GM12878 (cell line): ENCODE measurements around the gene CRTC1. TPM values are rescaled to one million over a fixed set of nuclear protein-coding genes. Genes with fewer than 3 reads are reported as not detected.

Source experiments
- ATAC-seq: fragments of 200-7000 bp; cut with Tn5 transposase; 3 replicates; pipeline ENCODE4 v1.9.1; 2020; ENCODE audit warnings: mild to moderate bottlenecking, moderate library complexity
- BruUV-seq: library from RNA; stranded (reverse); fragments of 400-500 nt; replicated peaks from 2 replicates; lab custom pipeline; 2021; lab: Mats Ljungman, UMichigan
- CTCF ChIA-PET: fragments of 300-600 bp; sonication (Branson Sonifier 250); formaldehyde crosslinking; extraction: SDS; loops from one replicate; lab custom pipeline; 2021; ENCODE audit warnings: inconsistent platforms; lab: Yijun Ruan, JAX
- POLR2A ChIA-PET: fragments of 350-600 bp; formaldehyde crosslinking; extraction: SDS; loops from one replicate; lab custom pipeline; 2021; ENCODE audit warnings: inconsistent platforms; lab: Charles Lee
- RAD21 ChIA-PET: fragments of 300-600 bp; sonication (Branson Sonifier 250); formaldehyde crosslinking; loops from one replicate; lab custom pipeline; 2023; ENCODE audit warnings: antibody characterized with exemption; ENCODE audit not compliant: unreplicated experiment; lab: Charles Lee
- SMC1A ChIA-PET: fragments of 300-600 bp; sonication (Branson Sonifier 250); formaldehyde crosslinking; loops from one replicate; lab custom pipeline; 2023; ENCODE audit not compliant: unreplicated experiment, uncharacterized antibody; lab: Charles Lee
- DNase-seq: peaks from one replicate; pipeline ENCODE4 v3.0.0-alpha.2; 2011; ENCODE audit warnings: low read depth, low spot score
- FAIRE-seq: peaks from 3 replicates; lab custom pipeline; 2011; peaks lifted over from hg19 to GRCh38; lab: Jason Lieb, UNC
- H2AFZ ChIP-seq: 2 replicates; pipeline ENCODE4 v1.6.0; 2011; ENCODE audit warnings: low read depth, low read length, control low read depth; ENCODE audit not compliant: control insufficient read depth
- H3K27ac ChIP-seq: 2 replicates; pipeline ENCODE4 v1.5.1; 2011; ENCODE audit warnings: control low read depth; ENCODE audit not compliant: control insufficient read depth, insufficient read depth
- H3K27me3 ChIP-seq, 2 experiments: replicated peaks in 1 of 2; 2 replicates each; pipeline versions ENCODE4 v1.6.0 to v1.6.1; 2011; ENCODE audit warnings: low read length in 1 of 2; ENCODE audit not compliant: control insufficient read depth in 2 of 2, insufficient read depth in 2 of 2
- H3K36me3 ChIP-seq, 2 experiments: 2 replicates each; pipeline ENCODE4 v1.5.1; 2011; ENCODE audit warnings: low read length in 1 of 2; ENCODE audit not compliant: control insufficient read depth in 2 of 2, insufficient read depth in 2 of 2
- H3K4me1 ChIP-seq: 2 replicates; pipeline ENCODE4 v1.6.1; 2011; ENCODE audit warnings: mild to moderate bottlenecking, low read length, moderate library complexity, mixed read lengths; ENCODE audit not compliant: control insufficient read depth, insufficient read depth
- H3K4me2 ChIP-seq: 2 replicates; pipeline ENCODE4 v1.6.0; 2011; ENCODE audit warnings: control low read depth; ENCODE audit not compliant: control insufficient read depth, insufficient read depth
- H3K4me3 ChIP-seq: fragments of 200-600 bp; sonication (generic); 2 replicates; pipeline ENCODE4 v1.5.1; 2016
- H3K79me2 ChIP-seq: 2 replicates; pipeline ENCODE4 v1.6.0; 2011; ENCODE audit warnings: low read length; ENCODE audit not compliant: control insufficient read depth, insufficient read depth
- H3K9ac ChIP-seq: 2 replicates; pipeline ENCODE4 v1.8.0; 2011; ENCODE audit warnings: low read length, control low read depth, mixed read lengths; ENCODE audit not compliant: control insufficient read depth, insufficient read depth
- H3K9me3 ChIP-seq: replicated peaks from 3 replicates; pipeline ENCODE4 v1.5.1; 2011; ENCODE audit warnings: mild to moderate bottlenecking, low read length; ENCODE audit not compliant: control insufficient read depth, insufficient read depth
- H4K20me1 ChIP-seq: 2 replicates; pipeline ENCODE4 v1.6.0; 2011; ENCODE audit not compliant: control insufficient read depth, insufficient read depth
- BRCA1 ChIP-seq: IDR thresholded peaks from 2 replicates; pipeline ENCODE4 v1.6.1; 2011; ENCODE audit warnings: low read depth, low read length, improper control_type of control experiment
- CBX3 ChIP-seq: fragments of 200-600 bp; sonication (generic); IDR thresholded peaks from 2 replicates; pipeline ENCODE4 v1.6.1; 2016; ENCODE audit warnings: low read depth, borderline replicate concordance
- CTCF ChIP-seq, 3 experiments: IDR thresholded peaks in 2 of 3; conservative IDR thresholded peaks in 1 of 3; 2 replicates each; pipeline ENCODE4 v1.5.1; 2011; ENCODE audit warnings: low read depth in 3 of 3, low read length in 3 of 3, mild to moderate bottlenecking in 3 of 3, control low read depth in 2 of 3, moderate library complexity in 2 of 3, inconsistent platforms in 1 of 3, mixed read lengths in 1 of 3; ENCODE audit not compliant: control insufficient read depth in 2 of 3, insufficient read depth in 1 of 3; ENCODE audit errors: extremely low read depth in 1 of 3
- E4F1 ChIP-seq: fragments of 450-650 bp; IDR thresholded peaks from 2 replicates; pipeline ENCODE4 v1.6.1; 2018; ENCODE audit warnings: borderline replicate concordance, mild to moderate bottlenecking; ENCODE audit not compliant: partially characterized antibody
- FOS ChIP-seq: IDR thresholded peaks from 3 replicates; pipeline ENCODE4 v1.6.1; 2011; ENCODE audit warnings: borderline replicate concordance; ENCODE audit not compliant: insufficient read length; ENCODE audit errors: extremely low read depth
- GATAD2B ChIP-seq: fragments of 450-650 bp; conservative IDR thresholded peaks from 2 replicates; pipeline ENCODE4 v1.6.1; 2017; ENCODE audit warnings: low read depth, mild to moderate bottlenecking, moderate library complexity
- KDM1A ChIP-seq: fragments of 200-600 bp; sonication (generic); IDR thresholded peaks from 2 replicates; pipeline ENCODE4 v1.6.1; 2016; ENCODE audit warnings: borderline replicate concordance
- MEF2A ChIP-seq: IDR thresholded peaks from 2 replicates; pipeline ENCODE4 v1.6.1; 2011; ENCODE audit warnings: low read depth, mild to moderate bottlenecking, low read length, moderate library complexity; ENCODE audit not compliant: insufficient read depth
- MEF2B ChIP-seq: fragments of 450-650 bp; IDR thresholded peaks from 2 replicates; pipeline ENCODE4 v1.6.1; 2018; ENCODE audit warnings: mild to moderate bottlenecking, moderate library complexity; ENCODE audit not compliant: partially characterized antibody, poor library complexity, severe bottlenecking
- MXI1 ChIP-seq: fragments of 150-350 bp; IDR thresholded peaks from 2 replicates; pipeline ENCODE4 v1.6.1; 2011; ENCODE audit warnings: low read depth, mild to moderate bottlenecking, inconsistent platforms, low read length, improper control_type of control experiment
- NR2C1 ChIP-seq: fragments of 450-650 bp; IDR thresholded peaks from 2 replicates; pipeline ENCODE4 v1.6.1; 2017; ENCODE audit warnings: antibody characterized with exemption, mild to moderate bottlenecking, moderate library complexity
- NR2C2 ChIP-seq: IDR thresholded peaks from 2 replicates; pipeline ENCODE4 v1.6.1; 2011; ENCODE audit warnings: borderline replicate concordance, low read depth; ENCODE audit not compliant: control insufficient read depth, insufficient read length
- PAX8 ChIP-seq: fragments of 450-650 bp; IDR thresholded peaks from 2 replicates; pipeline ENCODE4 v1.6.1; 2017; ENCODE audit warnings: mild to moderate bottlenecking, moderate library complexity
- PKNOX1 ChIP-seq: fragments of 450-650 bp; IDR thresholded peaks from 2 replicates; pipeline ENCODE4 v1.6.1; 2016; ENCODE audit warnings: mild to moderate bottlenecking
- RUNX3 ChIP-seq: IDR thresholded peaks from 2 replicates; pipeline ENCODE4 v1.6.1; 2012; ENCODE audit warnings: low read length, inconsistent platforms
- SIX5 ChIP-seq: IDR thresholded peaks from 2 replicates; pipeline ENCODE4 v1.6.1; 2011; ENCODE audit warnings: mild to moderate bottlenecking, low read depth, low read length, moderate library complexity; ENCODE audit not compliant: severe bottlenecking
- SMC3 ChIP-seq: IDR thresholded peaks from 2 replicates; pipeline ENCODE4 v1.6.1; 2011; ENCODE audit warnings: low read length, improper control_type of control experiment, borderline replicate concordance
- STAT1 ChIP-seq: fragments of 450-650 bp; conservative IDR thresholded peaks from 2 replicates; pipeline ENCODE4 v1.6.1; 2014; ENCODE audit warnings: antibody characterized with exemption, mild to moderate bottlenecking
- YY1 ChIP-seq: IDR thresholded peaks from 2 replicates; pipeline ENCODE4 v1.6.1; 2011; ENCODE audit warnings: low read depth, mild to moderate bottlenecking, low read length
- ZZZ3 ChIP-seq: IDR thresholded peaks from 2 replicates; pipeline ENCODE4 v1.6.1; 2011; ENCODE audit warnings: low read depth; ENCODE audit not compliant: control insufficient read depth, insufficient read length
- in situ Hi-C: fragments of 300-500 bp; cut with MboI; formaldehyde crosslinking; loops from 9 replicates; pipeline ENCODE4 v1.14.3; 2018; ENCODE audit warnings: mixed read lengths
- intact Hi-C: fragments of 100-400 bp; cut with micrococcal nuclease; formaldehyde crosslinking; loops from one replicate; pipeline ENCODE4 v1.14.2; 2022; ENCODE audit not compliant: unreplicated experiment
- polyA plus RNA-seq, 11 experiments: library from polyadenylated mRNA; depleted of rRNA in 4 of 11; unstranded in 6 of 11; stranded (reverse) in 5 of 11; fragments of >200 nt; fragmentation: Nextera tagmentation in 4 of 11; fragmentation: Illumina TruSeq in 1 of 11; extraction: Ambion mirVana in 4 of 11; extraction: Trizol in 1 of 11; gene quantifications; 1 replicate in 1 of 11; 2 replicates in 10 of 11; pipeline versions ENCODE4 v1.2.1 to v1.2.3, GENCODE V29; 2011 to 2016; ENCODE audit warnings: inconsistent platforms in 2 of 11, missing spikeins in 2 of 11, low read depth in 1 of 11
- total RNA-seq, 4 experiments: library from RNA; depleted of rRNA in 3 of 4; stranded (reverse); fragments of >200 nt in 3 of 4; fragmentation: Illumina TruSeq in 1 of 4; extraction: Trizol in 1 of 4; gene quantifications; 2 replicates each; pipeline versions ENCODE4 v1.2.1 to v1.2.3, GENCODE V29; 2013 to 2021

The CRTC1 gene
- total and polyA plus RNA-seq, 10 of the 15 experiments (the other 5 are each of a cell fraction or from before 2014, with no cell fraction given), result 0.02 to 4.6 (median 1.1) TPM; not detected in 1

GRCh38 chr19:18799389-18799970 is 116.0 kb downstream of the CRTC1 start:
- H2AFZ ChIP-seq, result no peak overlapping the region
- no peaks in the 10 kb centered on the region; the same call in 2 of the 3 replicates for H3K9me3 ChIP-seq
- DNase-seq, result no peak
- TF ChIP-seq RUNX3 (no peak), NR2C1 (no peak), KDM1A (no peak), CBX3 (no peak), SMC3 (no peak), MXI1 (no peak), NR2C2 (no peak), FOS (no peak), YY1 (no peak), STAT1 (no peak), PKNOX1 (no peak), GATAD2B (no peak), MEF2A (no peak), PAX8 (no peak), MEF2B (no peak), CTCF (IDR thresholded peaks at IDR 0.05 in 2 of 3, conservative IDR thresholded peaks at IDR 0.05 in 1 of 3; ENCODE audit: control insufficient read depth in 2 of 3, extremely low read depth in 1 of 3, insufficient read depth in 1 of 3, low read depth in 3 of 3, low read length in 3 of 3) (no peak), SIX5 (no peak), BRCA1 (no peak), ZZZ3 (no peak), E4F1 (no peak)
- H3K4me2 ChIP-seq, result no peak overlapping the region
- H3K4me3 ChIP-seq, result no peak overlapping the region
- BruUV-seq, result no TSS peak
- peaks cover 3% of the 10 kb centered on the region in 2 experiments; a peak in 3 of 4 replicates for H3K27me3 ChIP-seq
- no peaks in the 10 kb centered on the region for H3K4me1 ChIP-seq
- H3K36me3 ChIP-seq, result no peaks in the 10 kb centered on the region
- RAD21 ChIA-PET, result no interaction called here
- no peak overlapping the region for H3K9ac ChIP-seq
- no peak for ATAC-seq
- FAIRE-seq, result no peak
- CTCF ChIA-PET, result no interaction called here
- H4K20me1 ChIP-seq, result no peaks in the 10 kb centered on the region
- no peaks in the 10 kb centered on the region for H3K79me2 ChIP-seq
- SMC1A ChIA-PET, result no interaction called here
- in situ Hi-C loops, result no loop called here
- no peak overlapping the region for H3K27ac ChIP-seq
- intact Hi-C loops, result no loop called here
- POLR2A ChIA-PET, result no interaction called here
